Endodermal cell (in vitro differentiated cells): Measurements from ENCODE around the gene KDM2B. TPM values are rescaled to one million over a fixed set of nuclear protein-coding genes. Genes with fewer than 3 reads are reported as not detected.
A peak's percentile ranks its signal among the peaks of the same experiment; 100 is the strongest.

Experiments
- DNase-seq: peaks from one replicate; pipeline ENCODE4 v3.0.0-alpha.2; 2017
- H3K27ac ChIP-seq: 2 replicates; pipeline ENCODE4 v1.5.1; 2013; ENCODE audit warnings: mild to moderate bottlenecking, low read depth, low read length, moderate library complexity
- H3K27me3 ChIP-seq: 2 replicates; pipeline ENCODE4 v1.6.1; 2013; ENCODE audit warnings: mild to moderate bottlenecking, low read length, moderate library complexity; ENCODE audit not compliant: insufficient read depth, control insufficient read depth, poor library complexity, severe bottlenecking
- H3K36me3 ChIP-seq: 2 replicates; pipeline ENCODE4 v1.7.0; 2013; ENCODE audit warnings: mild to moderate bottlenecking, low read length, moderate library complexity; ENCODE audit not compliant: control insufficient read depth, insufficient read depth
- H3K4me1 ChIP-seq: one replicate; pipeline ENCODE4 v1.7.0; 2013; ENCODE audit warnings: low read length; ENCODE audit not compliant: control insufficient read depth, insufficient read depth
- H3K4me3 ChIP-seq: 2 replicates; pipeline ENCODE4 v1.5.1; 2013; ENCODE audit warnings: mild to moderate bottlenecking, low read length, moderate library complexity
- H3K9ac ChIP-seq: 2 replicates; pipeline ENCODE4 v1.6.1; 2013; ENCODE audit warnings: mild to moderate bottlenecking, low read length, moderate library complexity; ENCODE audit not compliant: poor library complexity, severe bottlenecking; ENCODE audit errors: extremely low read depth
- H3K9me3 ChIP-seq: 2 replicates; pipeline ENCODE4 v1.6.1; 2013; ENCODE audit warnings: mild to moderate bottlenecking, low read length, moderate library complexity; ENCODE audit not compliant: control insufficient read depth
- H3K27ac Mint-ChIP-seq: 2 replicates; pipeline ENCODE4 v1.8.0; 2020; ENCODE audit warnings: mixed read lengths
- H3K27me3 Mint-ChIP-seq: 2 replicates; pipeline ENCODE4 v1.8.0; 2021; ENCODE audit warnings: mild to moderate bottlenecking, mixed read lengths; ENCODE audit not compliant: insufficient read depth
- H3K36me3 Mint-ChIP-seq: 2 replicates; pipeline ENCODE4 v1.8.0; 2020; ENCODE audit warnings: low read depth, mixed read lengths
- H3K4me1 Mint-ChIP-seq: 2 replicates; pipeline ENCODE4 v1.8.0; 2020; ENCODE audit warnings: mixed read lengths
- H3K4me3 Mint-ChIP-seq: 2 replicates; pipeline ENCODE4 v1.8.0; 2020; ENCODE audit warnings: mild to moderate bottlenecking, moderate library complexity, mixed read lengths
- H3K9me3 Mint-ChIP-seq: 2 replicates; pipeline ENCODE4 v1.8.0; 2020; ENCODE audit warnings: mild to moderate bottlenecking, mixed read lengths
- WGBS, 2 experiments: methylation state at CpG; one replicate each; pipeline versions ENCODE4 v1.1.5 to v1.1.7; 2013; ENCODE audit warnings: missing lambda C conversion rate in 2 of 2, mixed read lengths in 1 of 2; ENCODE audit not compliant: insufficient coverage in 1 of 2, insufficient read length in 1 of 2; 5-methylcytosine and 5-hydroxymethylcytosine counted together
- total RNA-seq, 2 donors: library from RNA; stranded (reverse); fragmentation: NEBNext Ultra II Directional in 1 of 2; extraction: Animal tissue kit (Norgen Biotek cat#: 25700) in 1 of 2; gene quantifications; 2 replicates in 1 of 2; 3 replicates in 1 of 2; pipeline ENCODE4 v1.2.1, GENCODE V29; 2021
- TF ChIP-seq, protein P1 (sequence below): fragments of 200-600 bp; sonication (generic); conservative IDR thresholded peaks from 2 replicates; pipeline ENCODE4 v1.5.0; 2021; ENCODE audit warnings: antibody characterized with exemption, mild to moderate bottlenecking

The KDM2B gene
- total RNA-seq, 2 donors from 2014 or later: 103 to 125 TPM

DNA sequence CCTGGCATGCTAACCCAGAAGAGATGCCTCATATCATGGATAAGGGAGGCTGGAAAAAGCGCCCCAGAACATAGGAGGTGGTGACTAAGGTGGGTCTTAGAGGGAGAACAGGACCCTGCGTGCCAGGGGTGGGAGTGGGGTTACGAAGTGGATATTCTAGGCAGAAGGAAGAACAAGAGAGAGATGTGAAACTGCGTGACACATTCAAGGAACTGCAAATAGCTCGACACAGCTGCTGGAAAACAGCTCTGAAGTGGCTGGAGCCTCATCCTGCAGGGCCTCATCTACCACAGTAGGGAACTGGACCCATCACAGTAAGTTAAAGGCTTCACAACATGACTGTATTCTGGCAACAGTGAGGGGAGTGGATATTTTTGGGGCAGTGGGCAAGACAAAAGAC lies 119.8 kb downstream of the KDM2B start:
- Histone ChIP-seq H3K4me3 (no peak overlapping the region), H3K27ac (no peak overlapping the region), H3K9ac (no peak overlapping the region), H3K27me3 (no peaks in the 10 kb centered on the region), H3K9me3 (no peaks in the 10 kb centered on the region), H3K4me1 (no peaks in the 10 kb centered on the region), H3K36me3 (peaks cover 14% of the 10 kb centered on the region)
- H3K9me3 Mint-ChIP-seq: peaks cover 7% of the 10 kb centered on the region
- TF ChIP-seq, protein P1, sequence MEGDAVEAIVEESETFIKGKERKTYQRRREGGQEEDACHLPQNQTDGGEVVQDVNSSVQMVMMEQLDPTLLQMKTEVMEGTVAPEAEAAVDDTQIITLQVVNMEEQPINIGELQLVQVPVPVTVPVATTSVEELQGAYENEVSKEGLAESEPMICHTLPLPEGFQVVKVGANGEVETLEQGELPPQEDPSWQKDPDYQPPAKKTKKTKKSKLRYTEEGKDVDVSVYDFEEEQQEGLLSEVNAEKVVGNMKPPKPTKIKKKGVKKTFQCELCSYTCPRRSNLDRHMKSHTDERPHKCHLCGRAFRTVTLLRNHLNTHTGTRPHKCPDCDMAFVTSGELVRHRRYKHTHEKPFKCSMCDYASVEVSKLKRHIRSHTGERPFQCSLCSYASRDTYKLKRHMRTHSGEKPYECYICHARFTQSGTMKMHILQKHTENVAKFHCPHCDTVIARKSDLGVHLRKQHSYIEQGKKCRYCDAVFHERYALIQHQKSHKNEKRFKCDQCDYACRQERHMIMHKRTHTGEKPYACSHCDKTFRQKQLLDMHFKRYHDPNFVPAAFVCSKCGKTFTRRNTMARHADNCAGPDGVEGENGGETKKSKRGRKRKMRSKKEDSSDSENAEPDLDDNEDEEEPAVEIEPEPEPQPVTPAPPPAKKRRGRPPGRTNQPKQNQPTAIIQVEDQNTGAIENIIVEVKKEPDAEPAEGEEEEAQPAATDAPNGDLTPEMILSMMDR: no peak
- no peak overlapping the region for H3K4me3 Mint-ChIP-seq
- H3K36me3 Mint-ChIP-seq: peaks cover 32% of the 10 kb centered on the region
- H3K4me1 Mint-ChIP-seq: peaks cover 14% of the 10 kb centered on the region
- 95 to 96% methylated on average over 5 of the region's 5 CpGs for WGBS, 2 experiments
- peaks cover 1% of the 10 kb centered on the region for H3K27me3 Mint-ChIP-seq
- no peak overlapping the region for H3K27ac Mint-ChIP-seq
- no peak for DNase-seq

- TF ChIP-seq, protein P1: no peak
- Histone ChIP-seq H3K9me3 (no peaks in the 10 kb centered on the region), H3K4me1 (no peaks in the 10 kb centered on the region), H3K4me3 (no peak overlapping the region), H3K9ac (no peak overlapping the region), H3K27me3 (no peaks in the 10 kb centered on the region), H3K36me3 (peaks cover 16% of the 10 kb centered on the region), H3K27ac (no peak overlapping the region)
- peaks cover 34% of the 10 kb centered on the region for H3K36me3 Mint-ChIP-seq
- H3K4me1 Mint-ChIP-seq: peaks cover 6% of the 10 kb centered on the region
- DNase-seq: peak; percentile 62
- peak overlapping the region; percentile 65 for H3K27ac Mint-ChIP-seq
- WGBS, 2 experiments: 91 to 98% methylated on average over 5 to 8 of the region's 8 CpGs
- H3K4me3 Mint-ChIP-seq: no peak overlapping the region
- H3K27me3 Mint-ChIP-seq: no peaks in the 10 kb centered on the region
- peaks cover 7% of the 10 kb centered on the region for H3K9me3 Mint-ChIP-seq
These were observed 124.3 kb downstream of the KDM2B start for GRCh38 chr12:121456551-121456950.

DNA sequence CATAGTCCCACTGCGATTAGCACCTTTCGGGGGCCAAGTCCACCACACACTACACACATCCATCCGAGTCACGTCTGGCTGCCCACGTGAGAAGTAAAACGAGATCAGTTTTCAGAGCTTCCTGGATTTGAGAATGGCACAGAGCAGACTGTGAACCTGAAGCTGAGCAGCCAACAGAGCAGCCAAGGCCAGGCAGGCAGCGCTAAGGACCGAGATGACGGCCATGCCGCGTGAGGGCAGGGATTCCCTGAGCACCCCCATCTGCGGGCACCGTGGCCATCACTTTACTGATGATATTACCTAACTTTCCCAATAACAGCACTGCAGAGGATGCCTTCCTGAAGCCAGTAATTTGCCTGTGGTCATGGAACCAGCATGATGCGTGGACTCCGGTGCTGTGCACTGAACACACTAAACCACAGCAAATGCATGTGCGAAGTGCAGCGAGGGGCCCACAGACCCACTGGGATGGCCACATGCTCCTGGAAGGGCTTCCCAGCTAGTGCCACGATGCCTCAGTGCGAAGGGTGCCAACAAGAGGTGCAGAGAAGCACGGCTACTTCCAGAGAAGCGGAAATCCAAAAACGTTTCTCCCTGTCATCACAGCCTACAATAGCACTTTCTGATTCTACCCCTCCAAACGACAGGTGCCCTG lies 124.9 kb downstream of the KDM2B start:
- H3K4me3 ChIP-seq: no peak overlapping the region
- H3K4me1 Mint-ChIP-seq: peaks cover 6% of the 10 kb centered on the region
- TF ChIP-seq, protein P1: no peak
- peak overlapping the region; percentile 80 for H3K27ac Mint-ChIP-seq
- H3K27me3 ChIP-seq: no peaks in the 10 kb centered on the region
- H3K36me3 ChIP-seq: peaks cover 16% of the 10 kb centered on the region
- H3K27me3 Mint-ChIP-seq: no peaks in the 10 kb centered on the region
- no peaks in the 10 kb centered on the region for H3K4me1 ChIP-seq
- no peak overlapping the region for H3K27ac ChIP-seq
- H3K9me3 Mint-ChIP-seq: peaks cover 7% of the 10 kb centered on the region
- no peaks in the 10 kb centered on the region for H3K9me3 ChIP-seq
- 93 to 94% methylated on average over 23 of the region's 23 CpGs for WGBS, 2 experiments
- H3K36me3 Mint-ChIP-seq: peaks cover 38% of the 10 kb centered on the region
- no peak overlapping the region for H3K4me3 Mint-ChIP-seq
- no peak overlapping the region for H3K9ac ChIP-seq
- DNase-seq: peak; percentile 46
